GM23248 (cell line): ENCODE measurements around the gene ADCY6. TPM values are rescaled to one million over a fixed set of nuclear protein-coding genes. Genes with fewer than 3 reads are reported as not detected.

ENCODE experiments used
- DNase-seq: peaks from one replicate; pipeline ENCODE4 v3.0.0-alpha.2; 2015
- H2AFZ ChIP-seq: fragments of 200-600 bp; sonication (generic); 2 replicates; pipeline ENCODE4 v1.6.1; 2016; ENCODE audit warnings: antibody characterized with exemption
- H3F3A ChIP-seq: fragments of 200-600 bp; sonication (generic); 2 replicates; pipeline ENCODE4 v1.6.1; 2016; ENCODE audit warnings: mild to moderate bottlenecking, antibody characterized with exemption, mixed run types; ENCODE audit not compliant: insufficient read depth
- H3K27ac ChIP-seq: fragments of 200-600 bp; sonication (generic); 2 replicates; pipeline ENCODE4 v1.5.1; 2016; ENCODE audit warnings: mild to moderate bottlenecking
- H3K27me3 ChIP-seq: fragments of 200-600 bp; sonication (generic); replicated peaks from 2 replicates; pipeline ENCODE4 v1.6.1; 2016; ENCODE audit warnings: mild to moderate bottlenecking; ENCODE audit not compliant: insufficient read depth
- H3K36me3 ChIP-seq: fragments of 200-600 bp; sonication (generic); 2 replicates; pipeline ENCODE4 v1.6.1; 2016; ENCODE audit warnings: low read depth, mild to moderate bottlenecking
- H3K4me1 ChIP-seq: fragments of 200-600 bp; sonication (generic); 2 replicates; pipeline ENCODE4 v1.6.1; 2016; ENCODE audit warnings: mild to moderate bottlenecking; ENCODE audit not compliant: insufficient read depth
- H3K4me2 ChIP-seq: fragments of 200-600 bp; sonication (generic); one replicate; pipeline ENCODE4 v1.6.1; 2016; ENCODE audit warnings: mild to moderate bottlenecking; ENCODE audit not compliant: unreplicated experiment
- H3K4me3 ChIP-seq: fragments of 200-600 bp; sonication (generic); 2 replicates; pipeline ENCODE4 v1.5.1; 2016; ENCODE audit warnings: mild to moderate bottlenecking
- H3K79me2 ChIP-seq: fragments of 200-600 bp; sonication (generic); 2 replicates; pipeline ENCODE4 v1.6.1; 2016; ENCODE audit warnings: mild to moderate bottlenecking; ENCODE audit not compliant: insufficient read depth
- H3K9ac ChIP-seq: fragments of 200-600 bp; sonication (generic); 2 replicates; pipeline ENCODE4 v1.6.1; 2016; ENCODE audit warnings: mild to moderate bottlenecking
- H3K9me2 ChIP-seq: fragments of 200-600 bp; sonication (generic); 2 replicates; pipeline ENCODE4 v1.6.1; 2016; ENCODE audit warnings: mixed run types, mild to moderate bottlenecking, moderate library complexity; ENCODE audit not compliant: insufficient read depth
- H3K9me3 ChIP-seq: fragments of 200-600 bp; sonication (generic); one replicate; pipeline ENCODE4 v1.6.1; 2017; ENCODE audit warnings: low read depth
- H4K20me1 ChIP-seq: fragments of 200-600 bp; sonication (generic); 2 replicates; pipeline ENCODE4 v1.6.0; 2016; ENCODE audit not compliant: insufficient read depth
- EZH2 ChIP-seq: fragments of 200-600 bp; sonication (generic); IDR thresholded peaks from 2 replicates; pipeline ENCODE4 v1.6.1; 2018; ENCODE audit warnings: antibody characterized with exemption, mild to moderate bottlenecking; ENCODE audit not compliant: insufficient read depth, poor library complexity, severe bottlenecking
- EZH2phosphoT487 ChIP-seq: fragments of 200-600 bp; sonication (generic); IDR thresholded peaks from 2 replicates; pipeline ENCODE4 v1.6.1; 2018; ENCODE audit warnings: antibody characterized with exemption, moderate library complexity, mild to moderate bottlenecking, low read depth; ENCODE audit not compliant: insufficient read depth
- WGBS, 2 experiments: methylation state at CpG; one replicate each; pipeline ENCODE4 v1.1.6; 2015 to 2017; ENCODE audit warnings: low lambda C conversion rate in 2 of 2, low coverage in 1 of 2; ENCODE audit errors: missing lambda C conversion rate in 2 of 2; 5-methylcytosine and 5-hydroxymethylcytosine counted together
- in situ Hi-C: fragments of 300-500 bp; cut with MboI; formaldehyde crosslinking; loops from 2 replicates; pipeline ENCODE4 v1.15.0; 2020
- polyA plus RNA-seq: library from polyadenylated mRNA; unstranded; fragments of >200 nt; fragmentation: Nextera tagmentation; extraction: Ambion mirVana; gene quantifications from 2 replicates; pipeline ENCODE4 v1.2.1, GENCODE V29; 2016
- total RNA-seq: library from RNA; depleted of rRNA; stranded (reverse); fragments of >200 nt; shearing (Covaris generic); gene quantifications from 2 replicates; pipeline ENCODE4 v1.2.3, GENCODE V29; 2014

The ADCY6 gene
- total and polyA plus RNA-seq, 2 experiments from 2014 or later, result 4.1 to 24.8 TPM

GRCh38 chr12:48789858-48790326 lies 1.0 kb upstream of the ADCY6 start:
- Histone ChIP-seq H4K20me1 (no peaks in the 10 kb centered on the region), H3K4me3 (peak overlapping the region; percentile 94), H3K4me2 (peak overlapping the region; percentile 83), H3F3A (no peaks in the 10 kb centered on the region), H3K9me2 (no peaks in the 10 kb centered on the region), H3K9ac (peak overlapping the region; percentile 82; the same call in 1 of the 2 replicates), H3K27me3 (no peaks in the 10 kb centered on the region), H2AFZ (peak overlapping the region; percentile 99), H3K4me1 (peaks cover 9% of the 10 kb centered on the region; the same call in 1 of the 2 replicates), H3K79me2 (peaks cover 38% of the 10 kb centered on the region), H3K9me3 (no peaks in the 10 kb centered on the region), H3K36me3 (no peaks in the 10 kb centered on the region), H3K27ac (no peak overlapping the region)
- in situ Hi-C loops, result no loop called here
- no peak for TF ChIP-seq EZH2
- no peak for TF ChIP-seq EZH2phosphoT487
- WGBS, 2 experiments, result 11 to 13% methylated on average over 4 of the region's 4 CpGs
- no peak for DNase-seq

GRCh38 chr12:48788524-48788853 lies 400 bp downstream of the ADCY6 start:
- Histone ChIP-seq H3K79me2 (peaks cover 49% of the 10 kb centered on the region), H4K20me1 (no peaks in the 10 kb centered on the region), H3K9ac (peak overlapping the region; percentile 82), H3K4me1 (peaks cover 9% of the 10 kb centered on the region; the same call in 1 of the 2 replicates), H2AFZ (peak overlapping the region; percentile 99), H3K9me3 (no peaks in the 10 kb centered on the region), H3K4me3 (peak overlapping the region; percentile 94), H3K36me3 (no peaks in the 10 kb centered on the region), H3K27ac (0 out of 2 replicates have a peak overlapping the region, but pooled peaks have one; percentile 0), H3K4me2 (peak overlapping the region; percentile 85), H3K9me2 (no peaks in the 10 kb centered on the region), H3F3A (no peaks in the 10 kb centered on the region), H3K27me3 (no peaks in the 10 kb centered on the region)
- in situ Hi-C loops, result no loop called here
- DNase-seq, result peak; percentile 48
- no peak for TF ChIP-seq EZH2phosphoT487
- no peak for TF ChIP-seq EZH2
- 1 to 2% methylated on average over 9 to 25 of the region's 25 CpGs for WGBS, 2 experiments

GRCh38 chr12:48787791-48788523 lies 932 bp downstream of the ADCY6 start:
- H3K9ac ChIP-seq, result peak overlapping the region; percentile 82
- H2AFZ ChIP-seq, result peak overlapping the region; percentile 99
- H3K27ac ChIP-seq, result 0 out of 2 replicates have a peak overlapping the region, but pooled peaks have one; percentile 0
- TF ChIP-seq EZH2, result no peak
- TF ChIP-seq EZH2phosphoT487, result no peak
- H3K4me2 ChIP-seq, result peak overlapping the region; percentile 85
- in situ Hi-C loops, result no loop called here
- peak overlapping the region; percentile 94 for H3K4me3 ChIP-seq
- no peaks in the 10 kb centered on the region for H4K20me1 ChIP-seq
- H3K27me3 ChIP-seq, result no peaks in the 10 kb centered on the region
- H3K9me3 ChIP-seq, result no peaks in the 10 kb centered on the region
- H3K9me2 ChIP-seq, result no peaks in the 10 kb centered on the region
- peak; percentile 44 for DNase-seq
- no peaks in the 10 kb centered on the region; the same call in 1 of the 2 replicates for H3K36me3 ChIP-seq
- H3K4me1 ChIP-seq, result peaks cover 9% of the 10 kb centered on the region; the same call in 1 of the 2 replicates
- 8 to 11% methylated on average over 11 of the region's 11 CpGs for WGBS, 2 experiments
- H3F3A ChIP-seq, result no peaks in the 10 kb centered on the region
- H3K79me2 ChIP-seq, result peaks cover 53% of the 10 kb centered on the region

- no peaks in the 10 kb centered on the region for H4K20me1 ChIP-seq
- in situ Hi-C loops, result no loop called here
- H3K27me3 ChIP-seq, result no peaks in the 10 kb centered on the region
- H3K9me2 ChIP-seq, result no peaks in the 10 kb centered on the region
- peak overlapping the region; percentile 82; the same call in 1 of the 2 replicates for H3K9ac ChIP-seq
- no peak for DNase-seq
- peaks cover 9% of the 10 kb centered on the region; the same call in 1 of the 2 replicates for H3K4me1 ChIP-seq
- TF ChIP-seq EZH2 (no peak), EZH2phosphoT487 (no peak)
- no peak overlapping the region for H2AFZ ChIP-seq
- no peaks in the 10 kb centered on the region; the same call in 1 of the 2 replicates for H3K36me3 ChIP-seq
- H3K27ac ChIP-seq, result no peak overlapping the region
- peak overlapping the region; percentile 85 for H3K4me2 ChIP-seq
- H3K79me2 ChIP-seq, result peaks cover 53% of the 10 kb centered on the region
- no peaks in the 10 kb centered on the region for H3F3A ChIP-seq
- peak overlapping the region; percentile 94 for H3K4me3 ChIP-seq
- 31 to 33% methylated on average over 7 of the region's 7 CpGs for WGBS, 2 experiments
- no peaks in the 10 kb centered on the region for H3K9me3 ChIP-seq
Observed at GRCh38 chr12:48786591-48787544, 2.0 kb downstream of the ADCY6 start.
